Measurements from ENCODE around the gene TBCD.

The TBCD gene

GRCh38 chr17:82859431-82860403, 107.9 kb downstream of the TBCD start:
- DNase-seq = peak; percentile 72

GRCh38 chr17:82860606-82861392, 108.9 kb downstream of the TBCD start:
- DNase-seq = no peak

GRCh38 chr17:82861393-82861775, 109.5 kb downstream of the TBCD start:
- no peak for DNase-seq

GRCh38 chr17:82862191-82862590, 110.3 kb downstream of the TBCD start:
- DNase-seq = no peak

- DNase-seq = no peak
Observed at GRCh38 chr17:82862737-82863382, 111.0 kb downstream of the TBCD start.

- DNase-seq = no peak
Observed at GRCh38 chr17:82863383-82863940, 111.6 kb downstream of the TBCD start.

- peak; percentile 86 for DNase-seq
Observed at GRCh38 chr17:82863941-82864712, 112.3 kb downstream of the TBCD start.

GRCh38 chr17:82864713-82865248, 112.9 kb downstream of the TBCD start:
- no peak for DNase-seq

GRCh38 chr17:82865274-82865673, 113.4 kb downstream of the TBCD start:
- no peak for DNase-seq

GRCh38 chr17:82865774-82866395, 114.0 kb downstream of the TBCD start:
- no peak for DNase-seq

- DNase-seq = no peak
Observed at GRCh38 chr17:82866590-82867191, 114.8 kb downstream of the TBCD start.

- no peak for DNase-seq
Observed at GRCh38 chr17:82867763-82868325, 116.0 kb downstream of the TBCD start.

GRCh38 chr17:82868715-82869131, 116.9 kb downstream of the TBCD start:
- DNase-seq = no peak

- no peak for DNase-seq
Observed at GRCh38 chr17:82869536-82869935, 117.7 kb downstream of the TBCD start.

GRCh38 chr17:82870091-82870491, 118.2 kb downstream of the TBCD start:
- no peak for DNase-seq

GRCh38 chr17:82870541-82870940, 118.7 kb downstream of the TBCD start:
- no peak for DNase-seq

- no peak for DNase-seq
Observed at GRCh38 chr17:82871056-82871775, 119.4 kb downstream of the TBCD start.

GRCh38 chr17:82871776-82872561, 120.1 kb downstream of the TBCD start:
- DNase-seq = no peak
